Lower lobe of right lung (tissue), 2 donors: ENCODE data around the gene RAET1E. TPM values are rescaled to one million over a fixed set of nuclear protein-coding genes. Genes with fewer than 3 reads are reported as not detected.

ENCODE experiments used
- ATAC-seq, 2 donors: fragments of 200-7000 bp; cut with Tn5 transposase; one replicate each; pipeline ENCODE4 v1.9.1; 2020 to 2022; ENCODE audit warnings: mild to moderate bottlenecking in 2 of 2, moderate library complexity in 2 of 2
- DNase-seq: peaks from one replicate; pipeline ENCODE4 v3.0.0-alpha.2; 2020
- H3K27ac ChIP-seq: fragments of 200-600 bp; one replicate; pipeline ENCODE4 v1.8.0; 2022
- H3K27me3 ChIP-seq: fragments of 200-600 bp; one replicate; pipeline ENCODE4 v1.8.0; 2022; ENCODE audit warnings: low read depth
- H3K36me3 ChIP-seq: fragments of 200-600 bp; one replicate; pipeline ENCODE4 v1.8.0; 2022; ENCODE audit warnings: mild to moderate bottlenecking
- H3K4me1 ChIP-seq: fragments of 200-600 bp; one replicate; pipeline ENCODE4 v1.8.0; 2022
- H3K4me3 ChIP-seq: fragments of 200-600 bp; one replicate; pipeline ENCODE4 v1.8.0; 2022; ENCODE audit warnings: mild to moderate bottlenecking
- H3K9me3 ChIP-seq: fragments of 200-600 bp; one replicate; pipeline ENCODE4 v1.8.0; 2022
- CTCF ChIP-seq: fragments of 200-600 bp; IDR thresholded peaks from one replicate; pipeline ENCODE4 v1.8.0; 2022; ENCODE audit warnings: antibody characterized with exemption, mild to moderate bottlenecking
- intact Hi-C: fragments of 100-400 bp; cut with DNase I; formaldehyde crosslinking; loops from one replicate; pipeline ENCODE4 v1.11.0; 2022
- total RNA-seq: library from RNA; stranded (reverse); fragmentation: NEBNext Ultra II Directional; extraction: Animal tissue kit (Norgen Biotek cat#: 25700); gene quantifications from one replicate; pipeline ENCODE4 v1.2.1, GENCODE V29; 2021
- donor health status: DM: no; HTN: yes; CAD: no; lungs with severe emphysema.

Gene RAET1E
- total RNA-seq, 1 donor from 2014 or later, result not detected

GRCh38 chr6:149888093-149888492 lies 9.8 kb downstream of the RAET1E start:
- Histone ChIP-seq H3K4me1 (no peaks in the 10 kb centered on the region), H3K9me3 (no peaks in the 10 kb centered on the region), H3K27ac (no peak overlapping the region), H3K4me3 (no peak overlapping the region), H3K27me3 (no peaks in the 10 kb centered on the region), H3K36me3 (no peaks in the 10 kb centered on the region)
- intact Hi-C loops, result no loop called here
- DNase-seq, result no peak
- TF ChIP-seq CTCF, result no peak
- ATAC-seq, result no peak

GRCh38 chr6:149887343-149887742 lies 10.6 kb downstream of the RAET1E start:
- intact Hi-C loops, result no loop called here
- no peak for TF ChIP-seq CTCF

GRCh38 chr6:149885888-149886287 lies 12.0 kb downstream of the RAET1E start:
- no peak for DNase-seq
- intact Hi-C loops, result no loop called here
- no peaks in the 10 kb centered on the region for H3K36me3 ChIP-seq
- TF ChIP-seq CTCF, result no peak
- H3K4me1 ChIP-seq, result no peaks in the 10 kb centered on the region
- H3K27ac ChIP-seq, result no peak overlapping the region
- no peaks in the 10 kb centered on the region for H3K27me3 ChIP-seq
- no peaks in the 10 kb centered on the region for H3K9me3 ChIP-seq
- no peak for ATAC-seq
- no peak overlapping the region for H3K4me3 ChIP-seq

More at GRCh38 chr6:149887343-149887742, 10.6 kb downstream of the RAET1E start:
- Histone ChIP-seq H3K27ac (no peak overlapping the region), H3K4me3 (no peak overlapping the region), H3K4me1 (no peaks in the 10 kb centered on the region), H3K9me3 (no peaks in the 10 kb centered on the region), H3K36me3 (no peaks in the 10 kb centered on the region), H3K27me3 (no peaks in the 10 kb centered on the region)
- ATAC-seq (no peak), DNase-seq (no peak)

GRCh38 chr6:149884617-149885016 lies 13.3 kb downstream of the RAET1E start:
- DNase-seq (no peak), ATAC-seq (peak in 1 of 2 donors; percentile 18)
- intact Hi-C loops, result no loop called here
- no peak for TF ChIP-seq CTCF
- Histone ChIP-seq H3K9me3 (no peaks in the 10 kb centered on the region), H3K36me3 (no peaks in the 10 kb centered on the region), H3K27me3 (no peaks in the 10 kb centered on the region), H3K4me1 (no peaks in the 10 kb centered on the region), H3K27ac (no peak overlapping the region), H3K4me3 (no peak overlapping the region)

GRCh38 chr6:149884215-149884614 lies 13.7 kb downstream of the RAET1E start:
- no peak for TF ChIP-seq CTCF
- Histone ChIP-seq H3K9me3 (no peaks in the 10 kb centered on the region), H3K27me3 (no peaks in the 10 kb centered on the region), H3K4me3 (no peak overlapping the region), H3K27ac (no peak overlapping the region), H3K36me3 (no peaks in the 10 kb centered on the region), H3K4me1 (no peaks in the 10 kb centered on the region)
- intact Hi-C loops, result no loop called here
- ATAC-seq (peak; percentile 83 to 93), DNase-seq (peak; percentile 79)

- H3K4me3 ChIP-seq, result no peak overlapping the region
- H3K9me3 ChIP-seq, result no peaks in the 10 kb centered on the region
- no peak for TF ChIP-seq CTCF
- intact Hi-C loops, result no loop called here
- H3K36me3 ChIP-seq, result no peaks in the 10 kb centered on the region
- no peaks in the 10 kb centered on the region for H3K4me1 ChIP-seq
- no peaks in the 10 kb centered on the region for H3K27me3 ChIP-seq
- DNase-seq, result no peak
- H3K27ac ChIP-seq, result no peak overlapping the region
- no peak for ATAC-seq
These were observed 16.1 kb downstream of the RAET1E start for GRCh38 chr6:149881860-149882259.
